H9 (cell line): ENCODE data around the gene CKMT2. TPM values are rescaled to one million over a fixed set of nuclear protein-coding genes. Genes with fewer than 3 reads are reported as not detected.
A peak's percentile ranks its signal among the peaks of the same experiment; 100 is the strongest.

Experiments
- DNase-seq: peaks from one replicate; pipeline ENCODE4 v3.0.0-alpha.2; 2017
- H2AFZ ChIP-seq: one replicate; pipeline ENCODE4 v1.6.1; 2013; ENCODE audit warnings: mild to moderate bottlenecking, low read length, control low read depth, moderate library complexity
- H2AK5ac ChIP-seq: 2 replicates; pipeline ENCODE4 v1.6.1; 2013; ENCODE audit warnings: low read length, control low read depth, mixed read lengths; ENCODE audit not compliant: insufficient read length
- H2BK120ac ChIP-seq: one replicate; pipeline ENCODE4 v1.6.1; 2013; ENCODE audit warnings: low read depth, mild to moderate bottlenecking, low read length, control low read depth, inconsistent platforms; ENCODE audit not compliant: poor library complexity, severe bottlenecking
- H2BK12ac ChIP-seq: 2 replicates; pipeline ENCODE4 v1.6.1; 2013; ENCODE audit warnings: low read length, control low read depth, mixed read lengths, low read depth; ENCODE audit not compliant: insufficient read length
- H2BK15ac ChIP-seq: 2 replicates; pipeline ENCODE4 v1.6.1; 2013; ENCODE audit warnings: low read depth, low read length, control low read depth
- H2BK20ac ChIP-seq: one replicate; pipeline ENCODE4 v1.6.1; 2013; ENCODE audit warnings: low read depth, mild to moderate bottlenecking, low read length, control low read depth, inconsistent platforms; ENCODE audit not compliant: poor library complexity, severe bottlenecking
- H2BK5ac ChIP-seq: 2 replicates; pipeline ENCODE4 v1.6.1; 2013; ENCODE audit warnings: low read length, control low read depth, mixed read lengths; ENCODE audit not compliant: insufficient read length
- H3K14ac ChIP-seq: 2 replicates; pipeline ENCODE4 v1.6.1; 2013; ENCODE audit warnings: low read length, control low read depth; ENCODE audit not compliant: insufficient read depth
- H3K18ac ChIP-seq: 2 replicates; pipeline ENCODE4 v1.6.1; 2013; ENCODE audit warnings: low read depth, mild to moderate bottlenecking, mixed read lengths, low read length, control low read depth; ENCODE audit not compliant: insufficient read length
- H3K23ac ChIP-seq: 2 replicates; pipeline ENCODE4 v1.6.1; 2013; ENCODE audit warnings: low read length, control low read depth, mixed read lengths, low read depth; ENCODE audit not compliant: insufficient read length
- H3K23me2 ChIP-seq: 2 replicates; pipeline ENCODE4 v1.6.1; 2013; ENCODE audit warnings: low read depth, mild to moderate bottlenecking, mixed read lengths, low read length, control low read depth; ENCODE audit not compliant: insufficient read length, poor library complexity, severe bottlenecking
- H3K27ac ChIP-seq: 2 replicates; pipeline ENCODE4 v1.5.1; 2013; ENCODE audit warnings: low read length, control low read depth, mixed read lengths, low read depth; ENCODE audit not compliant: insufficient read length
- H3K27me3 ChIP-seq: 2 replicates; pipeline ENCODE4 v1.6.1; 2013; ENCODE audit warnings: low read length, control low read depth, inconsistent platforms; ENCODE audit not compliant: insufficient read depth
- H3K4ac ChIP-seq: 2 replicates; pipeline ENCODE4 v1.6.1; 2013; ENCODE audit warnings: low read depth, mild to moderate bottlenecking, control low read depth, inconsistent platforms, low read length, moderate library complexity
- H3K4me1 ChIP-seq: 2 replicates; pipeline ENCODE4 v1.6.1; 2013; ENCODE audit warnings: low read length, control low read depth, inconsistent platforms; ENCODE audit not compliant: insufficient read depth
- H3K4me2 ChIP-seq: 2 replicates; pipeline ENCODE4 v1.6.1; 2013; ENCODE audit warnings: low read length, control low read depth, mixed read lengths; ENCODE audit not compliant: insufficient read length, insufficient read depth
- H3K56ac ChIP-seq: 2 replicates; pipeline ENCODE4 v1.6.1; 2013; ENCODE audit warnings: low read depth, mild to moderate bottlenecking, mixed read lengths, low read length, control low read depth; ENCODE audit not compliant: insufficient read length
- H3K79me1 ChIP-seq: 2 replicates; pipeline ENCODE4 v1.6.1; 2013; ENCODE audit warnings: low read depth, mild to moderate bottlenecking, moderate library complexity, low read length, control low read depth, inconsistent platforms; ENCODE audit not compliant: insufficient read depth, poor library complexity, severe bottlenecking
- H3K79me2 ChIP-seq: 2 replicates; pipeline ENCODE4 v1.6.1; 2013; ENCODE audit warnings: low read length, control low read depth, inconsistent platforms; ENCODE audit not compliant: insufficient read depth
- H3K9ac ChIP-seq: 2 replicates; pipeline ENCODE4 v1.6.1; 2013; ENCODE audit warnings: low read length, control low read depth, mixed read lengths; ENCODE audit not compliant: insufficient read length; ENCODE audit errors: extremely low read depth
- H3K9me3 ChIP-seq: one replicate; pipeline ENCODE4 v1.6.1; 2013; ENCODE audit warnings: low read depth, low read length, inconsistent platforms; ENCODE audit not compliant: control insufficient read depth
- H3T11ph ChIP-seq: one replicate; pipeline ENCODE4 v1.6.1; 2013; ENCODE audit warnings: mild to moderate bottlenecking, low read length, control low read depth, inconsistent platforms
- H4K20me1 ChIP-seq: one replicate; pipeline ENCODE4 v1.6.1; 2013; ENCODE audit not compliant: control insufficient read depth, insufficient read length, insufficient read depth
- H4K5ac ChIP-seq: 2 replicates; pipeline ENCODE4 v1.6.1; 2013; ENCODE audit warnings: low read depth, mild to moderate bottlenecking, mixed read lengths, low read length, control low read depth; ENCODE audit not compliant: insufficient read length
- H4K8ac ChIP-seq: replicated peaks from 2 replicates; pipeline ENCODE4 v1.6.1; 2013; ENCODE audit warnings: low read length, control low read depth, mixed read lengths, low read depth; ENCODE audit not compliant: insufficient read length
- H4K91ac ChIP-seq: 2 replicates; pipeline ENCODE4 v1.6.1; 2013; ENCODE audit warnings: low read depth, mild to moderate bottlenecking, moderate library complexity, mixed read lengths, low read length, control low read depth; ENCODE audit not compliant: insufficient read length
- H3K27ac Mint-ChIP-seq, 3 experiments: 2 replicates in 2 of 3; 3 replicates in 1 of 3; pipeline ENCODE4 v1.8.0; 2020 to 2021; ENCODE audit warnings: mixed read lengths in 3 of 3, mild to moderate bottlenecking in 1 of 3, moderate library complexity in 1 of 3
- H3K27me3 Mint-ChIP-seq: 2 replicates; pipeline ENCODE4 v1.8.0; 2021; ENCODE audit warnings: low read depth, mild to moderate bottlenecking, moderate library complexity, mixed read lengths
- H3K36me3 Mint-ChIP-seq, 3 experiments: 2 replicates in 2 of 3; 3 replicates in 1 of 3; pipeline ENCODE4 v1.8.0; 2020 to 2021; ENCODE audit warnings: low read depth in 3 of 3, mixed read lengths in 3 of 3; ENCODE audit not compliant: insufficient read depth in 1 of 3
- H3K4me1 Mint-ChIP-seq, 2 experiments: 2 replicates each; pipeline ENCODE4 v1.8.0; 2020; ENCODE audit warnings: mixed read lengths in 2 of 2
- H3K4me3 Mint-ChIP-seq, 2 experiments: 2 replicates in 1 of 2; 3 replicates in 1 of 2; pipeline ENCODE4 v1.8.0; 2020 to 2021; ENCODE audit warnings: mild to moderate bottlenecking in 2 of 2, mixed read lengths in 2 of 2, moderate library complexity in 1 of 2
- H3K9me3 Mint-ChIP-seq, 2 experiments: 2 replicates in 1 of 2; 3 replicates in 1 of 2; pipeline ENCODE4 v1.8.0; 2020; ENCODE audit warnings: mild to moderate bottlenecking in 2 of 2, mixed read lengths in 2 of 2, moderate library complexity in 1 of 2
- WGBS: extraction: QIAGEN DNeasy Blood & Tissue Kit; methylation state at CpG from one replicate; pipeline ENCODE4 v1.1.7; 2013; ENCODE audit warnings: missing lambda C conversion rate, low lambda C conversion rate, mixed read lengths; ENCODE audit not compliant: insufficient read length; ENCODE audit errors: extremely low coverage; 5-methylcytosine and 5-hydroxymethylcytosine counted together
- total RNA-seq: library from RNA; stranded (reverse); gene quantifications from 2 replicates; pipeline ENCODE4 v1.2.1, GENCODE V29; 2021
- TF ChIP-seq, protein P1 (sequence below): fragments of 200-600 bp; sonication (generic); conservative IDR thresholded peaks from 3 replicates; pipeline ENCODE4 v1.8.0; 2021; ENCODE audit warnings: antibody characterized with exemption, mild to moderate bottlenecking

The CKMT2 gene
- total RNA-seq, 1 experiment from 2014 or later, result 1.8 TPM

DNA sequence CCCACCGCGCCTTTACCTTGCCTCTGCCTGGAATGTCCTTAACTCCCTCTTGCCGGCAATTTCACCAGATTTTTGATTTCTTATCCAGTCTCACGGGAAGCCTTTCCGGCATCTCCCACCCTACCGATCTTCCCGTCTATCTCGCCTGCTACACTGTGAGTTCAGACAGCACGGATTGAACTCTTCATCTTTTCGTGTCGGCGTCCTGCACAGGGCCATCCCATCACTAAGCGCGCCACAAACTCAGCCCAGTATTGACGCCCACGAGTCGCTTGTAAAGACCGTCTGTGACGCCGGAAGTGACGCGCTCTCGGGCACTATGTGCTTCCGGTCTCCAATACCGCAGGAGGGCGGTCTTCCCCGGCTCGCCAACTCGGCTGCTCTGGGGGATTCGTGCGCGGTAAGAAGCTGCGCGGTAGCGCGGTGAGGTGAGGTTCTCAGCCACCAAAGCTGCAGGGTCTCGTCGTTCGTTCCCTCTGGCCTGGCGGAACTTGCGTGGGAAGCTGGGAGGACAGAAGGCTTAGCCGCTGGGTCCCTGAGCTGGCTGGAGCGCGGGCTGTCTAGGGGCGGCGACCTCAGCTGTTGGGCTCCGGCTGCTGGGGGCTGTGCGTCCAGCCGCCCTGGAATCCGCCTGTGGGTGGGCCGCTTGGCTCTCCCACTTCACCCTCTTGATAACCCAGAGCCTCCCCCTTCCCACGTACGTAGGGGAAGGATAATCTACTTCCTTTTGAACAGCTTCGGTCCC lies 68.3 kb downstream of the CKMT2 start, which contains the start of gene ZCCHC9:
Gene ZCCHC9, plus strand, starts transcription at position 317 of the 745 bp plus-strand sequence. CDS start 3,171 bp downstream, outside the sequence.
- Histone ChIP-seq H2BK5ac (peak within 1 kb of the TSS; percentile 13), H3K9ac (peak within 1 kb of the TSS; percentile 95), H3K79me1 (peaks cover 8% of the 10 kb centered on the region), H3K23me2 (no peaks in the 10 kb centered on the region), H4K5ac (no peak within 1 kb of the TSS), H3K4me1 (peaks cover 2% of the 10 kb centered on the region; the same call in 1 of the 2 replicates), H4K8ac (no peak within 1 kb of the TSS), H3K27ac (no peak within 1 kb of the TSS), H3K4ac (no peak within 1 kb of the TSS), H3K14ac (peak within 1 kb of the TSS; percentile 85), H2BK15ac (no peak within 1 kb of the TSS), H2BK12ac (peak within 1 kb of the TSS; percentile 14), H3K23ac (no peak within 1 kb of the TSS), H2AFZ (peak within 1 kb of the TSS; percentile 71), H3K4me2 (peak within 1 kb of the TSS; percentile 88), H2BK20ac (no peak within 1 kb of the TSS), H2AK5ac (no peak within 1 kb of the TSS), H4K20me1 (no peaks in the 10 kb centered on the region), H4K91ac (no peak within 1 kb of the TSS), H3K27me3 (no peaks in the 10 kb centered on the region), H3K79me2 (peaks cover 6% of the 10 kb centered on the region; the same call in 1 of the 2 replicates), H3K9me3 (no peaks in the 10 kb centered on the region), H2BK120ac (no peak within 1 kb of the TSS), H3K18ac (peak within 1 kb of the TSS; percentile 97), H3K56ac (no peak within 1 kb of the TSS), H3T11ph (no peak within 1 kb of the TSS)
- Mint-ChIP-seq H3K27me3 (no peaks in the 10 kb centered on the region), H3K9me3 (no peaks in the 10 kb centered on the region), H3K4me3 (peak within 1 kb of the TSS; percentile 91 to 97), H3K4me1 (peaks cover 16 to 18% of the 10 kb centered on the region in 2 experiments), H3K27ac (peak within 1 kb of the TSS; percentile 92 to 99 (median 98)), H3K36me3 (peaks cover 0 to 7% (median 5%) of the 10 kb centered on the region in 3 experiments; a peak in 4 of 7 replicates)
- WGBS, result no CpG with 5 or more reads among the region's 54 CpGs
- peak; percentile 95 for DNase-seq
- TF ChIP-seq, protein P1, sequence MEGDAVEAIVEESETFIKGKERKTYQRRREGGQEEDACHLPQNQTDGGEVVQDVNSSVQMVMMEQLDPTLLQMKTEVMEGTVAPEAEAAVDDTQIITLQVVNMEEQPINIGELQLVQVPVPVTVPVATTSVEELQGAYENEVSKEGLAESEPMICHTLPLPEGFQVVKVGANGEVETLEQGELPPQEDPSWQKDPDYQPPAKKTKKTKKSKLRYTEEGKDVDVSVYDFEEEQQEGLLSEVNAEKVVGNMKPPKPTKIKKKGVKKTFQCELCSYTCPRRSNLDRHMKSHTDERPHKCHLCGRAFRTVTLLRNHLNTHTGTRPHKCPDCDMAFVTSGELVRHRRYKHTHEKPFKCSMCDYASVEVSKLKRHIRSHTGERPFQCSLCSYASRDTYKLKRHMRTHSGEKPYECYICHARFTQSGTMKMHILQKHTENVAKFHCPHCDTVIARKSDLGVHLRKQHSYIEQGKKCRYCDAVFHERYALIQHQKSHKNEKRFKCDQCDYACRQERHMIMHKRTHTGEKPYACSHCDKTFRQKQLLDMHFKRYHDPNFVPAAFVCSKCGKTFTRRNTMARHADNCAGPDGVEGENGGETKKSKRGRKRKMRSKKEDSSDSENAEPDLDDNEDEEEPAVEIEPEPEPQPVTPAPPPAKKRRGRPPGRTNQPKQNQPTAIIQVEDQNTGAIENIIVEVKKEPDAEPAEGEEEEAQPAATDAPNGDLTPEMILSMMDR, result 0 out of 3 replicates have a peak, but pooled peaks have one; percentile 24
